Measurements from ENCODE around the gene KCTD18.

The KCTD18 gene

DNA sequence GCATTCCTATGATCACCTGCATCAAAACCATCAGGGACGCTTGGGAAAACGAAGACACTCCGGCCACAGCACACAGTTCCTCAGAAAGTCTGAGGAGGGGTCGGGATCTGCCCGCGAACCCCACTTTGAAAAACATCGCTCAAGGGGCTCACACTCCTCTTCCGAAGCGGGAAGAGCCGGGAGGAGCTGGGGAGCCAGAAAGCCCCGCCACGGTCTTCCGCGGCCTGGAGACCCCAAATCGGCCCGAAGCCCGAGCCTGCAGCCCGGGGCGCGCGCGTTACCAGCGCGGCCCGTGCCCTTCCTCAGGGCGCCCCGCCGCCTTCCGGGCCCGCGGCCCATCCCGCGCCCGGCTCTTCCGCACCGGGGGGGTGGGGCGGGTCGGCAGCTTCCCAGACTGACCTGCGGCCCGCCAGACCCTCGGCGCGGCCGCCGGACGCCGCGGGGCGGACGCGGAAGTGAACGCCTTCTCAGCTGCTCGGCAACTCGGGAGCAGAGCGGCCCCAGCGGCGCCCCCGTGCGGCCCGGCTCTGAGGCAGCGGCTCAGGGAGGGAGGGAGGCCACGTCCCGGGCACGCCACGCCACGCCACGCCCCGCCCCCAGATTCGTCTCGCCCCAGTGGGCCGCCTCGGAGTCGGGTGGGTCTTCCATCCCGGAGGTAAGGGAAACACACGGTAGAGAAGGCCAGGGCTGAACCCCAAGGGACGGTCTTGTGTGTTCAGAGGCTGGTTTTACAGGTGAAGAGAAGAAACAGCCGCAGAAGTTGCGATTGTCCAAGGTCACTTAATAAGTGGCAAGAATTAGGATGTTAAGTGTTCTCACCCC, at the start of gene KCTD18:
KCTD18 (minus strand) TSS at position 457 of the 822 bp plus-strand sequence. CDS start 3,052 bp downstream, outside the sequence.
- DNase-seq, result peak; percentile 63

- DNase-seq, result no peak
Measured at GRCh38 chr2:200540793-200541192, 30.9 kb upstream of the KCTD18 start.

- no peak for DNase-seq
Measured at GRCh38 chr2:200538139-200538538, 28.3 kb upstream of the KCTD18 start.

GRCh38 chr2:200534572-200534971, 24.7 kb upstream of the KCTD18 start:
- DNase-seq, result no peak

- no peak for DNase-seq
Measured at GRCh38 chr2:200533754-200534153, 23.9 kb upstream of the KCTD18 start.

DNA sequence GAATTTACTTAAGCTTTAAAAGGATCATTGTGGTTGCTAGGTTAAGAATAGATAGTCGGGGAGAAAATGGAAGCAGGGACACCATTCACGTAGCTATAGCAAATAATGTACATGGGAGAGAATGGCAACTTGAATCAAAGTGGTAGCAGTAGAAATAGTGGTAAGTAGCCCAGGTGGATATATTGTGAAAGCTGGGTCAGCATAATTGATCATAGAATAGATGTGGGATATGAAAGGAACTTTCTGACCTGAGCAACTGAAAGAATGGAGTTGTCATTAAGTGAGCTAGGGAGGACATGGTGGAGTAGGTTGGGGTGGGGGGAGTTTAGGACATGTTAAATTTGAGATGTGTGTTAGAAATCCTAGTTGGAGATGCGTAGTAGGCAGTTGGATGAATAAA, 18.4 kb upstream of the KCTD18 start:
- no peak for DNase-seq

GRCh38 chr2:200525882-200526651, 16.2 kb upstream of the KCTD18 start, which contains the start of gene SGO2:
Gene SGO2 (plus strand): TSS chr2:200526207. CDS start chr2:200532976, 6,769 bp downstream.
- DNase-seq, result peak; percentile 93

DNA sequence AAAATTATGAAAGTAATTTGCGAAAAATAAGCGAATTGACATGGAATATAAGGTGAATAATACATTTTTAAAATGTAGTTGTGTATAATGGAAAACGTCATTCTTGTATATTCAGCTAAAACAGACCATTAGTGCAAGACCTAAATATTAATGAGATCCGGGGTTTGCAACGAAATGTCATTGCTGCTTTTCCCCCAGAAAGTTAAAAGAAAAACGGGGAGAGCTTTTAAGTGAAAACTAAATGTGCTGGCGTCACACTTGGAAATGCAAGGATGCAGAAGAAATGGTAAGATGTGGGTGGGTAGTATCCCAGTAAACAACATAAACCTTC, 15.6 kb upstream of the KCTD18 start:
- no peak for DNase-seq

GRCh38 chr2:200525066-200525465, 15.2 kb upstream of the KCTD18 start:
- no peak for DNase-seq

DNA sequence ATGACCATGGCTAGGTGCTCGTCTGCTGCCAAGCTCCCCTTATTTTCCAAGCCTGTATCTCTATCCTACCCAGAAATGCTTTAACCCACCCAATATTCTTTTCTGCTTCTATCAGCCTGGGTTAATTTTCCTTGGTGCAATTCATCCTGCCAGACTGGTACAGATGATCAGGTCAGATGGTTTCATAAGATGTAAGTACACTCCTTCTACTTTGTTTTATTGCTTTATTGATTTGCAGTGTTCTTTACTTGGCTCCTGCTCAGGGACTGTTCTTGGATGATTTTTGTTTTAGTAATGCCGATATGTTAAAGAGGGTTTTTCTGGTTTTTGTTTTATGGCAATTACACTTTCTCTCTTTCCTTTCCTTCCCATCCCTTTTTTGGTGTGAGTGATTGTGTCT, 13.7 kb upstream of the KCTD18 start:
- DNase-seq, result no peak

DNA sequence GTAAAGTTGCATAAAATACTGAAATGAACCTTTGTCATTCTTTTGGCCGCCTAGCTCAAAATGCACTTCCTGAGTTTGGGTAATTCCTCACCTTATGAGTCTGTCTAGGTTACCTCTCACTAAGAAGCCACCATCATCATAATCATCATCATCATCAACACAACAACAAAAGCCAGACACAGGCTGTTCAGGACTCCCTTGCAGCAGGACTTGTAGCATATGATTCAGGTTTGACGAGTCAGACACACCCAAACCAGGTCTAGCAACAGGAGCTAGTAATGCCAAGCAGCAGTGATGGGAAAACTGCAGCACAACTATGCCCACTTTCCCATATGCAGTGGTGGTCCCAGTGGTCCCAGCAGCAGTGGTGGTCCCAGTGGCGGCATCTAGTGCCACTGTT, 13.3 kb upstream of the KCTD18 start:
- DNase-seq, result no peak

GRCh38 chr2:200515155-200515554, 5.3 kb upstream of the KCTD18 start:
- no peak for DNase-seq

- no peak for DNase-seq
Measured at GRCh38 chr2:200509235-200509611, 645 bp downstream of the KCTD18 start.

DNA sequence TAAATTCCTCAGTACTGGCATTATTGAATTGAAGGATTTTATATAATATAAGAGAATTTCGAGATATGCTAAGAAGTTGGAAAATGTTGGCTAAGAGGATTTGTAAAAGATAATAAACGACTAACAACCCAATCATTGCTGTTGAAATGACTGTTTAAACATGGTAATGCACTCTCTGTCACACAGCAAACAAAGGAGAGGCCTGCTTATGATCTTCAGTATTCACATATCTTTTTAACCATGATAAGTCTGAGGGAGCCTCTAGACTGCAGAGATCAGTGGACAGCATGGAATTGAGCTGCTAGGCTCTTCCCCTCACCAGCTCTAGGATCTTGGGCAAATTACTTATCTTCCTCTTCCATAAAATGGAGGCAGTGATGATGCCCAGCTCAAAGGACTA, 2.7 kb downstream of the KCTD18 start:
- no peak for DNase-seq

GRCh38 chr2:200506679-200507078, 3.2 kb downstream of the KCTD18 start:
- DNase-seq, result no peak

DNA sequence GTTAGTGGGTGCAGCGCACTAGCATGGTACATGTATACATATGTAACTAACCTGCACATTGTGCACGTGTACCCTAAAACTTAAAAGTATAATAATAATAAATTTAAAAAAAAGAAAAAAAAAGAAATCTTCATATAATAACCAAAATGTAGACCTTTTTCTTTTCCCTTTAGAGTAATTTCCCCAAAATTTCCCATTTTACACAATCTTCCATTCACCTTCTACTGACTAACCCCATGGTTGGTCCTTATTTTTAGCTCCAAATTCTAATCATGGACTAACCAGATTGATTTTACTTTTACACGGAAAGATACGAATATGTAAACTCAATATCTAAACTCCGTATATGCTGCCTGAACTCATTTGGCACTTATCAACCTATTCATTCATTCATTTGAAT, 7.7 kb downstream of the KCTD18 start:
- no peak for DNase-seq

DNA sequence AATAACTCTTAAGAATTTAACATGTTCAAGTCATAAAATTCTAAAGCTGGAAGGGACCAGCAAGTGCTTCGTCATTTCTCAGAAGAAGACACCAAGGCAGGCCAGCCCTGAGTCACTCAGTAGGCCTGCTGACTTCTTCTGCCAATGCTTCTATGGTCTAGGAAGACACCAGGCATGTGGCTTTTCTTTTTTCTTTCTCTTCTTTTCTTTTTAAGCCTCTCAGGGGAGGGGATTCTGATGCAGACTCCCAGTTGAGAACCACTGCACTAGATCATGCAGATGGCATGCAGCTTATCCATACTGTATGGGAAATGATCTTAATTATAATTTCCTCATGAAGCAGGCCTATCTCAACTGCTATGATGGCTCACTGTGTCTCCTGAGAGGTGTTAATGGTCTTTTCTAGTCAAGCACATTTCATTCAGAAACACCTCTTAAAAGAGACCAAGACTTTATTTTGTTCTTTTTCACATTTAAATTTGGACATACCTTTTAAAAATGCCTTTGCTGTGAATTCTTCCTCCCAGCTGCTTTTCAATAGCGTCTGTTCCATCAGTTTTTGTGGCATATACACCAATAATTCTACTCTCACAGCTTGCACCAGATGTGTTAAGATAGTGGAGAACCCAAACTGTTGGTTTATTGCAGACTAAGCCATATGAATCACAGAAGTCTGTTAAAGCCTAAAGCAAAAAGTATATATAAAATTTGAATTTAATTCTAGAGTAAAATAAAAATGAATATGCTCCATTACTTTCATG, 11.3 kb downstream of the KCTD18 start:
- no peak for DNase-seq

GRCh38 chr2:200496696-200497095, 13.2 kb downstream of the KCTD18 start:
- no peak for DNase-seq

DNA sequence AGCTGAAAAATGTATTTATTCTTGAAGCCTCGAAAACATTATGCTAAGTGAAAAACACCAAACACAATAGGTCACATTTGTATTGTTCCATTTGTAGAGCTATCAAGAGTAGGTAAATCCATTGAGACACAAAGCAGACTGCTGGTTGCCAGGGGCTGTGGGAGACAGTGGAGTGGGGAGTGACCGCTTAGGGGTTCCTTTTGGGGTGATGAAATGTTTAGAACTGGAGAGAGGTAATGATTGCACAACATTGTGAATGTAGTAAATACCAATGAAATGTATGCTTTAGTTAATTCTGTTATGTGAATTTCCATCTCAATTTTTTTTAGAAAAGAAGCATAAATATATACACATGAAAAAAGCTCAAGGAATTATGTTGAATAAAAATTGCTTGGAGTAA, 15.8 kb downstream of the KCTD18 start:
- no peak for DNase-seq

GRCh38 chr2:200492656-200493055, 17.2 kb downstream of the KCTD18 start:
- DNase-seq, result no peak

GRCh38 chr2:200490001-200490400, 19.9 kb downstream of the KCTD18 start:
- no peak for DNase-seq

GRCh38 chr2:200488169-200488568, 21.7 kb downstream of the KCTD18 start:
- DNase-seq, result no peak

DNA sequence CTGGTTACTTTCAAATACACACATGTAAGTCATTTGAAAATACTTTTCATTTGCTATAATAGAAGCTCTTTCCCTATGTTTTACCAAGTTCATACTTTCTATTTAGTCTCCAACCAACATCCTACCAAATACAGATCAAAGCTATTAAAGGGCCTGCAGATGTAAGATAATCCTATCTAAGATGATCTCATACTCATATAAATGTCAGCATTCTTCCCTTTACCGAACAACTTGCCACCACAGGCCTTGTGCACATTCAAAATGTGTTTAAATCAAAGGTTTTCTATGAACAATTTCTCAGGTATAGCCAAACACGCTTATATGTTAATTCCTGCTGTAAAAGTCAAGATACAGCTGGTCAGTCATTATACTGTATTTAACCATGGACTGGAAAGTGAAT, 23.3 kb downstream of the KCTD18 start:
- no peak for DNase-seq

DNA sequence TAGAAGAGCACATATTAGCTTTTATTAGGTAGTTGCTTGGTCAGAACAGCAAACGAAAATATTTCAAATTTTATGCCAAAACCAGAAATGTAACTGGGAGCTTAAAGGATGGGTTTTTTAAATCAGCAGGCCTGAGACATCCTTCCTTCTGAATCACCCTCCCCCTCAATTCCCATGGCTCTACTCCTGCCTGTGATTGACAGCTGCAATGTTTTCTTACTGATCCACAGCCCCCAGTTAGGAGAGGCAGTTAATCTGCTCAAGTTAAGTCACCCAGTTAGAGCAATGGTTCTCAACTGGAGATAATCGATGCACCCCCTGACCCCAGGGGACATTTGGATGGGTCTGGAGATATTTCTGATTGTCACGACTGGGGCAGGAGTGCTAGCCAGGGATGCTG, 24.9 kb downstream of the KCTD18 start:
- no peak for DNase-seq
